ENCODE data around the gene SMIM7. TPM values are rescaled to one million over a fixed set of nuclear protein-coding genes. Genes with fewer than 3 reads are reported as not detected.

Gene SMIM7
- 10 to 100 TPM; 40.5 to 96.2 TPM for total RNA-seq

- peak within 1 kb of the TSS; percentile 83 to 93 (median 86) for H3K27ac ChIP-seq
- intact Hi-C loops (cut with DNase I) = no loop called here
- peaks cover 0 to 17% of the 10 kb centered on the region in 2 donors for H3K36me3 ChIP-seq (replicated peaks in 1 of 2; ENCODE audit: insufficient read depth in 1 of 2, low read depth in 2 of 2)
- peak; percentile 98 for ATAC-seq
- 0 to 1% methylated on average over 30 to 60 of the region's 60 CpGs for WGBS, 2 donors
- no peaks in the 10 kb centered on the region for H3K27me3 ChIP-seq
- TF ChIP-seq CTCF (IDR thresholded peaks at IDR 0.05) = peak in 2 of 7 experiments; percentile 39 to 47
- TF ChIP-seq POLR2A (IDR thresholded peaks at IDR 0.05) = peak; percentile 31 to 94 (median 81)
- peak within 1 kb of the TSS; percentile 66 to 88 for H3K4me3 ChIP-seq
- peak; percentile 98 to 99 (median 99) for DNase-seq
- peaks cover 35% of the 10 kb centered on the region for H3K4me1 ChIP-seq
- H3K9me3 ChIP-seq = no peaks in the 10 kb centered on the region
Measured at GRCh38 chr19:16659832-16660708, at the start of gene SMIM7. Gene SMIM7, minus strand, starts transcription at chr19:16660144. Its CDS starts 34 bp downstream, at chr19:16660110.

- no peaks in the 10 kb centered on the region for H3K27me3 ChIP-seq
- intact Hi-C loops (cut with DNase I) = no loop called here
- TF ChIP-seq POLR2A (IDR thresholded peaks at IDR 0.05) = no peak
- TF ChIP-seq CTCF (IDR thresholded peaks at IDR 0.05) = no peak
- WGBS, 2 donors = 69 to 72% methylated on average over 4 of the region's 4 CpGs
- H3K27ac ChIP-seq = no peak overlapping the region
- DNase-seq = no peak
- no peaks in the 10 kb centered on the region for H3K4me1 ChIP-seq
- no peaks in the 10 kb centered on the region for H3K36me3 ChIP-seq (replicated peaks in 1 of 2; ENCODE audit: insufficient read depth in 1 of 2, low read depth in 2 of 2)
- H3K9me3 ChIP-seq = no peaks in the 10 kb centered on the region
- no peak for ATAC-seq
- H3K4me3 ChIP-seq = no peak overlapping the region
Measured at GRCh38 chr19:16703677-16704076, 43.7 kb upstream of the SMIM7 start.

- no peaks in the 10 kb centered on the region for H3K4me1 ChIP-seq
- peak in 1 of 4 donors; percentile 20 for DNase-seq
- no peaks in the 10 kb centered on the region for H3K9me3 ChIP-seq
- no peak overlapping the region for H3K27ac ChIP-seq
- peak; percentile 35 for ATAC-seq
- H3K4me3 ChIP-seq = no peak overlapping the region
- 71 to 73% methylated on average over 6 of the region's 6 CpGs for WGBS, 2 donors
- intact Hi-C loops (cut with DNase I) = no loop called here
- H3K27me3 ChIP-seq = no peaks in the 10 kb centered on the region
- no peaks in the 10 kb centered on the region for H3K36me3 ChIP-seq (replicated peaks in 1 of 2; ENCODE audit: insufficient read depth in 1 of 2, low read depth in 2 of 2)
- TF ChIP-seq CTCF (IDR thresholded peaks at IDR 0.05) (no peak), POLR2A (IDR thresholded peaks at IDR 0.05) (no peak)
Measured at GRCh38 chr19:16702123-16702522, 42.2 kb upstream of the SMIM7 start.

GRCh38 chr19:16698914-16699313 is 39.0 kb upstream of the SMIM7 start:
- Histone ChIP-seq H3K4me1 (no peaks in the 10 kb centered on the region), H3K27me3 (no peaks in the 10 kb centered on the region), H3K27ac (no peak overlapping the region), H3K4me3 (no peak overlapping the region), H3K9me3 (no peaks in the 10 kb centered on the region), H3K36me3 (replicated peaks in 1 of 2; ENCODE audit: insufficient read depth in 1 of 2, low read depth in 2 of 2) (no peaks in the 10 kb centered on the region)
- TF ChIP-seq CTCF (IDR thresholded peaks at IDR 0.05) (no peak), POLR2A (IDR thresholded peaks at IDR 0.05) (no peak)
- ATAC-seq (no peak), DNase-seq (peak in 2 of 4 donors; percentile 3 to 6)
- 47 to 66% methylated on average over 5 of the region's 5 CpGs for WGBS, 2 donors
- intact Hi-C loops (cut with DNase I) = no loop called here

All from body of pancreas (tissue), 4 donors.